K562 (cell line): ENCODE results near the gene MTX3. TPM values are rescaled to one million over a fixed set of nuclear protein-coding genes. Genes with fewer than 3 reads are reported as not detected.

Experiments used
- ATAC-seq: fragments of 200-7000 bp; cut with Tn5 transposase; 3 replicates; pipeline ENCODE4 v1.9.1; 2020; ENCODE audit warnings: moderate library complexity
- Bru-seq: library from RNA; stranded (reverse); fragments of 400-500 nt; gene quantifications from one replicate; lab custom pipeline; 2021; lab: Mats Ljungman, UMichigan
- BruChase-seq, 2 experiments: library from RNA; stranded (reverse); fragments of 400-500 nt; gene quantifications; one replicate each; lab custom pipeline; 2021; lab: Mats Ljungman, UMichigan
- BruUV-seq: library from RNA; stranded (reverse); fragments of 400-500 nt; replicated peaks from 2 replicates; lab custom pipeline; 2021; lab: Mats Ljungman, UMichigan
- CTCF ChIA-PET: fragments of 300-600 bp; formaldehyde crosslinking; extraction: SDS; loops from one replicate; lab custom pipeline; 2021; ENCODE audit warnings: low intra/inter-chr PET ratio; lab: Yijun Ruan, JAX
- POLR2A ChIA-PET: fragments of 300-600, 350-650 bp; sonication (Branson Sonifier 250); formaldehyde crosslinking; extraction: SDS; loops from one replicate; lab custom pipeline; 2021; ENCODE audit warnings: antibody characterized with exemption, inconsistent platforms; lab: Yijun Ruan, JAX
- DNase-seq, 4 experiments: peaks; one replicate each; pipeline versions ENCODE4 v3.0.0 to v3.0.0-alpha.2; 2011 to 2018; ENCODE audit warnings: low spot score in 3 of 4, mixed read lengths in 3 of 4; ENCODE audit errors: extremely low read depth in 1 of 4
- FAIRE-seq: peaks from 2 replicates; lab custom pipeline; 2011; peaks lifted over from hg19 to GRCh38; lab: Jason Lieb, UNC
- H2AFZ ChIP-seq: 2 replicates; pipeline ENCODE4 v1.6.0; 2011; ENCODE audit warnings: low read depth, low read length, control low read depth, inconsistent platforms
- H3K27ac ChIP-seq: fragments of 200-600 bp; 3 replicates; pipeline ENCODE4 v1.8.0; 2011; ENCODE audit warnings: low read depth, mild to moderate bottlenecking, control low read depth, inconsistent platforms, low read length, moderate library complexity, mixed read lengths; ENCODE audit errors: extremely low read depth
- H3K27me3 ChIP-seq, 2 experiments: fragments of 300-600 bp in 1 of 2; 2 replicates in 1 of 2; 3 replicates in 1 of 2; pipeline versions ENCODE4 v1.6.0 to v1.8.0; 2011; ENCODE audit warnings: inconsistent platforms in 2 of 2, low read length in 2 of 2, mild to moderate bottlenecking in 1 of 2, mixed read lengths in 1 of 2, moderate library complexity in 1 of 2; ENCODE audit not compliant: control insufficient read depth in 2 of 2, insufficient read depth in 2 of 2
- H3K36me3 ChIP-seq: fragments of 300-600 bp; 3 replicates; pipeline ENCODE4 v1.8.0; 2011; ENCODE audit warnings: mild to moderate bottlenecking, low read length, inconsistent platforms; ENCODE audit not compliant: control insufficient read depth, insufficient read depth
- H3K4me1 ChIP-seq, 2 experiments: fragments of 200-600 bp in 1 of 2; replicated peaks in 1 of 2; 2 replicates in 1 of 2; 3 replicates in 1 of 2; pipeline versions ENCODE4 v1.5.1 to v1.8.0; 2011; ENCODE audit warnings: inconsistent platforms in 2 of 2, low read length in 2 of 2, mild to moderate bottlenecking in 1 of 2, mixed read lengths in 1 of 2, moderate library complexity in 1 of 2; ENCODE audit not compliant: control insufficient read depth in 2 of 2, insufficient read depth in 2 of 2
- H3K4me2 ChIP-seq: 2 replicates; pipeline ENCODE4 v1.6.1; 2011; ENCODE audit warnings: low read length, control low read depth, inconsistent platforms, mixed read lengths; ENCODE audit not compliant: insufficient read depth
- H3K4me3 ChIP-seq: fragments of 200-600 bp; sonication (generic), shearing (Covaris generic); 2 replicates; pipeline ENCODE4 v1.5.1; 2016; ENCODE audit warnings: control low read depth, inconsistent platforms
- H3K79me2 ChIP-seq: fragments of 200-600 bp; 3 replicates; pipeline ENCODE4 v1.8.0; 2011; ENCODE audit warnings: low read length, inconsistent platforms; ENCODE audit not compliant: control insufficient read depth, insufficient read depth
- H3K9ac ChIP-seq, 2 experiments: 2 replicates each; pipeline versions ENCODE4 v1.6.0 to v1.6.1; 2011; ENCODE audit warnings: low read depth in 2 of 2, low read length in 2 of 2, control low read depth in 1 of 2, inconsistent platforms in 1 of 2, mild to moderate bottlenecking in 1 of 2, mixed read lengths in 1 of 2; ENCODE audit not compliant: insufficient read depth in 1 of 2
- H3K9me1 ChIP-seq: one replicate; pipeline ENCODE4 v1.6.0; 2011; ENCODE audit warnings: inconsistent platforms, mild to moderate bottlenecking, low read length, moderate library complexity; ENCODE audit not compliant: control insufficient read depth, insufficient read depth
- H3K9me3 ChIP-seq: replicated peaks from 2 replicates; pipeline ENCODE4 v1.5.1; 2011; ENCODE audit warnings: low read depth, low read length, inconsistent platforms; ENCODE audit not compliant: control insufficient read depth, insufficient read depth
- H4K20me1 ChIP-seq: replicated peaks from 2 replicates; pipeline ENCODE4 v1.6.1; 2011; ENCODE audit warnings: low read length, inconsistent platforms, mixed read lengths; ENCODE audit not compliant: control insufficient read depth, insufficient read depth
- ARHGAP35 ChIP-seq: fragments of 450-650 bp; IDR thresholded peaks from 2 replicates; pipeline ENCODE4 v1.6.1; 2018; ENCODE audit not compliant: partially characterized antibody
- LARP7 ChIP-seq: fragments of 450-650 bp; IDR thresholded peaks from 2 replicates; pipeline ENCODE4 v1.6.1; 2016
- PHB2 ChIP-seq: fragments of 450-650 bp; IDR thresholded peaks from 2 replicates; pipeline ENCODE4 v1.6.1; 2017; ENCODE audit warnings: low read depth
- RBFOX2 ChIP-seq: fragments of 200-400 bp; formaldehyde crosslinking; IDR thresholded peaks from 2 replicates; pipeline ENCODE4 v1.6.1; 2017; ENCODE audit warnings: low read depth, mild to moderate bottlenecking, low read length, moderate library complexity
- TAF15 ChIP-seq: fragments of 200-400 bp; formaldehyde crosslinking; IDR thresholded peaks from 2 replicates; pipeline ENCODE4 v1.6.1; 2017; ENCODE audit warnings: mild to moderate bottlenecking, low read depth, low read length, moderate library complexity
- ZBTB11 ChIP-seq, 3 experiments: fragments of 200-800 bp in 1 of 3; fragments of 250-450 bp in 1 of 3; fragments of 450-650 bp in 1 of 3; sonication (Bioruptor Pico) in 1 of 3; sonication (Bioruptor generic) in 1 of 3; formaldehyde crosslinking in 1 of 3; IDR thresholded peaks; 2 replicates each; pipeline versions ENCODE4 v1.6.1 to v1.8.0; 2016 to 2022; ENCODE audit warnings: mild to moderate bottlenecking in 2 of 3, missing genetic modification characterization in 2 of 3, missing compliant biosample characterization in 1 of 3, moderate library complexity in 1 of 3
- WGBS: fragments of 100-300 bp; shearing (Covaris generic); methylation state at CpG from one replicate; pipeline ENCODE4 v1.1.6; 2016; ENCODE audit warnings: low coverage, mixed read lengths; ENCODE audit not compliant: insufficient coverage; ENCODE audit errors: missing lambda C conversion rate; 5-methylcytosine and 5-hydroxymethylcytosine counted together
- in situ Hi-C: fragments of 300-500 bp; cut with MboI; formaldehyde crosslinking; loops from 4 replicates; pipeline ENCODE4 v1.15.0; 2018; ENCODE audit warnings: inconsistent platforms, mixed read lengths
- intact Hi-C: fragments of 100-400 bp; cut with micrococcal nuclease; formaldehyde crosslinking; loops from 2 replicates; pipeline ENCODE4 v1.14.2; 2022
- long read RNA-seq, 3 experiments: library from polyadenylated mRNA in 2 of 3; library from RNA in 1 of 3; unstranded in 2 of 3; stranded (forward) in 1 of 3; transcript quantifications; one replicate each; pipeline ENCODE4 v2.0.0, GENCODE V29; 2019 to 2022
- polyA minus RNA-seq, 3 experiments: library from RNA; depleted of rRNA, polyadenylated mRNA; stranded (reverse); fragments of >200 nt; gene quantifications; 2 replicates each; pipeline ENCODE4 v1.2.3, GENCODE V29; 2011
- polyA plus RNA-seq, 8 experiments: library from polyadenylated mRNA; depleted of rRNA in 4 of 8; stranded (reverse) in 5 of 8; unstranded in 3 of 8; fragments of >200 nt; fragmentation: Nextera tagmentation in 2 of 8; fragmentation: Illumina TruSeq in 1 of 8; extraction: Ambion mirVana in 2 of 8; extraction: Trizol in 1 of 8; gene quantifications; 2 replicates each; pipeline versions ENCODE4 v1.2.1 to v1.2.3, GENCODE V29; 2011 to 2014; ENCODE audit warnings: inconsistent platforms in 1 of 8, missing spikeins in 1 of 8
- total RNA-seq, 7 experiments: library from RNA; depleted of rRNA in 6 of 7; stranded (reverse); fragments of >200 nt in 6 of 7; fragmentation: Illumina TruSeq in 2 of 7; extraction: Trizol in 2 of 7; gene quantifications; 2 replicates each; pipeline versions ENCODE4 v1.2.1 to v1.2.3, GENCODE V29; 2011 to 2021; ENCODE audit warnings: low replicate concordance in 1 of 7
- TF ChIP-seq, protein P1 (sequence below): sonication (generic); formaldehyde crosslinking; IDR thresholded peaks from 2 replicates; pipeline ENCODE4 v1.8.1; 2023; ENCODE audit warnings: mild to moderate bottlenecking, missing genetic modification reagents

Gene MTX3, protein sequence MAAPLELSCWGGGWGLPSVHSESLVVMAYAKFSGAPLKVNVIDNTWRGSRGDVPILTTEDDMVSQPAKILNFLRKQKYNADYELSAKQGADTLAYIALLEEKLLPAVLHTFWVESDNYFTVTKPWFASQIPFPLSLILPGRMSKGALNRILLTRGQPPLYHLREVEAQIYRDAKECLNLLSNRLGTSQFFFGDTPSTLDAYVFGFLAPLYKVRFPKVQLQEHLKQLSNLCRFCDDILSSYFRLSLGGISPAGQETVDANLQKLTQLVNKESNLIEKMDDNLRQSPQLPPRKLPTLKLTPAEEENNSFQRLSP
- 0.19 TPM in 1 of 2 replicates, not detected in the other for total RNA-seq (2011; cell fraction: chromatin; rRNA removed; ENCODE audit: low replicate concordance)
- under 0.01 and 0.17 TPM in 2 replicates for total RNA-seq (2011; cell fraction: nucleolus; rRNA removed)
- not detected in 2 replicates for total RNA-seq (2011; cell fraction: nucleoplasm; rRNA removed)
- total RNA-seq (2014; rRNA removed) = 0.08 and 0.14 TPM in 2 replicates
- total RNA-seq (2014; rRNA removed; fragmentation: Illumina TruSeq; extraction: Trizol) = 0.22 and 0.32 TPM in 2 replicates
- total RNA-seq (2015; rRNA removed; fragmentation: Illumina TruSeq; extraction: Trizol) = 0.15 and 0.36 TPM in 2 replicates
- 0.11 and 0.29 TPM in 2 replicates for total RNA-seq (2021)
- polyA plus RNA-seq (2011; rRNA removed) = 0.04 and 0.07 TPM in 2 replicates
- polyA plus RNA-seq (2011; cell fraction: cytosol; rRNA removed) = 0.01 TPM in 1 of 2 replicates, not detected in the other
- 0.04 TPM in 1 of 2 replicates, not detected in the other for polyA plus RNA-seq (2011; cell fraction: nucleus; rRNA removed)
- 0.07 and 0.29 TPM in 2 replicates for polyA plus RNA-seq (2012)
- 0.11 and 0.12 TPM in 2 replicates for polyA plus RNA-seq (2014; fragmentation: Illumina TruSeq; extraction: Trizol)
- polyA plus RNA-seq (2014; fragmentation: Nextera tagmentation; extraction: Ambion mirVana) = under 1 TPM in 1 of 2 experiments, not detected in 1; 0.10 TPM
- polyA plus RNA-seq (2014; rRNA removed) = 0.12 and 0.16 TPM in 2 replicates
- polyA minus RNA-seq (2011; rRNA and poly(A)+ RNA removed) = not detected in 2 replicates
- 0.19 TPM in 1 of 2 replicates, not detected in the other for polyA minus RNA-seq (2011; cell fraction: cytosol; rRNA and poly(A)+ RNA removed)
- polyA minus RNA-seq (2011; cell fraction: nucleus; rRNA and poly(A)+ RNA removed) = 0.11 TPM in 1 of 2 replicates, not detected in the other
- Bru-seq, nascent RNA = percentile 29 among the genes with signal in this experiment
- BruChase-seq, experiment 1, labeled RNA remaining after a 2-hour chase = percentile 41 among the genes with signal in this experiment
- BruChase-seq, experiment 2, labeled RNA remaining after a 6-hour chase = percentile 42 among the genes with signal in this experiment
- long read RNA-seq, experiment 1 = 0 reads
- long read RNA-seq, experiment 2 = 0 reads
- long read RNA-seq, experiment 3 = 0 reads

DNA sequence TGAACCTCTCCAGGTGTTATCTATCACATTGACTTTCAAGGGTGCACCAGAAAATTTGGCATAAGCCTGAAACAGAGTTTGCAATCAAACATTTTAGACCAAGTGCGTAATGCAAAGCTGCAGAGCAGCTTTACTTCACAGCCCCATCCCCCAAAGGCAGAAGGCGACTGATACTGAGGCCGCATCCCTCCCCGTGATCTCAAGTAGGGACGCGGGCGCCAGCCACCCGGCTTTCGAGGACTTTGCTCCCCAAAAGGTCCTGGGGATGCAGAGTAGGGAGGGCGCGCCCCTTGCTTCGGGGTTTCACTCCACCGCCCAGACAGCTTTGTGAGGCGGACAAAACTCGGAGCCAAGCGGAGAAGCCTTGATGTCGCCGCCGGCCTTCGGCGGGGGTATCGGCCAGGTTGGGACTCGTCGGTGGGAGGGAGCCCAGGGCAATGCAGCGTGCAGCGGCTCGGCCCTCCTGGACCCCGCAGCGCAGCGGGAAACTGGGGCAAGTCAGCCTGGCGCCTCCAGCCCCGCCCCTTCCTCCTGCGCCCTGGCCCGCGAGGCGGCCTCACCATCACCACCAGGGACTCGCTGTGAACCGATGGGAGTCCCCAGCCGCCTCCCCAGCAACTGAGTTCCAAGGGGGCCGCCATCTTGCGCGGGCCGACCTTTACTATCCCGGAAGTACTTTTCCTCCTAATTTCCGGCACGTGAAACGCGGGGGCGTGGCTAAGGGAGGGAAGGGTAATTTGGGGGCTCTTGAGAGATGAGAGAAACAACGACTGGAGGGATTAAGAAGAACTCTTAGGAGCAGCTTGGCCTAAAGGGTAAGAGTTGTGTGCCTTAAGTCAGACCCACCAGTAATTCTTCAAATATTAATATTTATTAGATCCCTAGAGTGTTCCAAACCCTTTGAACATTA, at the start of gene MTX3:
MTX3 (minus strand) TSS at position 665 of the 910 bp plus-strand sequence; CDS start at position 641, 24 bp downstream.
- ChIA-PET CTCF (no interaction called here), POLR2A (interaction anchor here (1.4 kb wide), 1 partner anchor 11 kb away, joined by 3 read pairs; no protein-coding TSS in a partner anchor)
- Histone ChIP-seq H3K4me2 (no peak within 1 kb of the TSS; the same call in 1 of the 2 replicates), H4K20me1 (no peaks in the 10 kb centered on the region), H3K4me1 (peaks cover 0 to 6% of the 10 kb centered on the region in 2 experiments; a peak in 1 of 5 replicates), H3K79me2 (no peaks in the 10 kb centered on the region), H3K36me3 (no peaks in the 10 kb centered on the region), H3K4me3 (no peak within 1 kb of the TSS), H3K9me1 (no peaks in the 10 kb centered on the region), H3K27ac (no peak within 1 kb of the TSS), H3K9me3 (no peaks in the 10 kb centered on the region), H3K27me3 (peaks cover 0 to 5% of the 10 kb centered on the region in 2 experiments; a peak in 1 of 5 replicates), H3K9ac (no peak within 1 kb of the TSS), H2AFZ (peak within 1 kb of the TSS; percentile 72)
- intact Hi-C loops (no loop called here), in situ Hi-C loops (no loop called here)
- 43% methylated on average over 32 of the region's 50 CpGs for WGBS
- DNase-seq (peak; percentile 5 to 15 (median 8)), FAIRE-seq (no peak), ATAC-seq (peak; percentile 47; the same call in 2 of the 3 replicates)
- no TSS peak for BruUV-seq
- TF ChIP-seq LARP7 (no peak), TAF15 (no peak), RBFOX2 (peak; percentile 34; the same call in 1 of the 2 replicates), ARHGAP35 (no peak), PHB2 (no peak), ZBTB11 (CRISPR knock-in tag; IDR thresholded peaks at IDR 0.05) (no peak)
- TF ChIP-seq, protein P1, sequence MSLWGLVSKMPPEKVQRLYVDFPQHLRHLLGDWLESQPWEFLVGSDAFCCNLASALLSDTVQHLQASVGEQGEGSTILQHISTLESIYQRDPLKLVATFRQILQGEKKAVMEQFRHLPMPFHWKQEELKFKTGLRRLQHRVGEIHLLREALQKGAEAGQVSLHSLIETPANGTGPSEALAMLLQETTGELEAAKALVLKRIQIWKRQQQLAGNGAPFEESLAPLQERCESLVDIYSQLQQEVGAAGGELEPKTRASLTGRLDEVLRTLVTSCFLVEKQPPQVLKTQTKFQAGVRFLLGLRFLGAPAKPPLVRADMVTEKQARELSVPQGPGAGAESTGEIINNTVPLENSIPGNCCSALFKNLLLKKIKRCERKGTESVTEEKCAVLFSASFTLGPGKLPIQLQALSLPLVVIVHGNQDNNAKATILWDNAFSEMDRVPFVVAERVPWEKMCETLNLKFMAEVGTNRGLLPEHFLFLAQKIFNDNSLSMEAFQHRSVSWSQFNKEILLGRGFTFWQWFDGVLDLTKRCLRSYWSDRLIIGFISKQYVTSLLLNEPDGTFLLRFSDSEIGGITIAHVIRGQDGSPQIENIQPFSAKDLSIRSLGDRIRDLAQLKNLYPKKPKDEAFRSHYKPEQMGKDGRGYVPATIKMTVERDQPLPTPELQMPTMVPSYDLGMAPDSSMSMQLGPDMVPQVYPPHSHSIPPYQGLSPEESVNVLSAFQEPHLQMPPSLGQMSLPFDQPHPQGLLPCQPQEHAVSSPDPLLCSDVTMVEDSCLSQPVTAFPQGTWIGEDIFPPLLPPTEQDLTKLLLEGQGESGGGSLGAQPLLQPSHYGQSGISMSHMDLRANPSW (CRISPR knock-in tag) = no peak
